Measurements from ENCODE around the gene WIPF2. TPM values are rescaled to one million over a fixed set of nuclear protein-coding genes. Genes with fewer than 3 reads are reported as not detected.

Gene WIPF2
- total RNA-seq, 4 donors from 2014 or later, result 4.9 to 34.3 (median 8.6) TPM

GRCh38 chr17:40316571-40317344, 97.7 kb downstream of the WIPF2 start:
- peak; percentile 82 to 83 for DNase-seq
- H3K36me3 ChIP-seq, result no peaks in the 10 kb centered on the region
- H3K9me3 ChIP-seq, result no peaks in the 10 kb centered on the region
- H3K4me1 ChIP-seq, result peaks cover 12 to 39% of the 10 kb centered on the region in 2 donors
- TF ChIP-seq POLR2A (IDR thresholded peaks at IDR 0.05) (peak; percentile 19 to 58), CTCF (IDR thresholded peaks at IDR 0.05) (peak in 3 of 4 experiments; percentile 2 to 9 (median 2))
- H3K27ac ChIP-seq, result peak overlapping the region; percentile 79 to 95
- peak overlapping the region; percentile 52 to 94 for H3K4me3 ChIP-seq
- H3K27me3 ChIP-seq, result no peaks in the 10 kb centered on the region
- intact Hi-C loops (cut with DNase I; ENCODE audit: low total_unique reads), result no loop called here

GRCh38 chr17:40317345-40317873, 98.3 kb downstream of the WIPF2 start:
- intact Hi-C loops (cut with DNase I; ENCODE audit: low total_unique reads), result no loop called here
- no peaks in the 10 kb centered on the region for H3K27me3 ChIP-seq
- H3K9me3 ChIP-seq, result no peaks in the 10 kb centered on the region
- DNase-seq, result peak; percentile 62 to 72
- TF ChIP-seq CTCF (IDR thresholded peaks at IDR 0.05) (peak; percentile 33 to 74 (median 39)), POLR2A (IDR thresholded peaks at IDR 0.05) (no peak)
- H3K4me3 ChIP-seq, result peak overlapping the region; percentile 52 to 94
- H3K4me1 ChIP-seq, result peaks cover 12 to 39% of the 10 kb centered on the region in 2 donors
- no peaks in the 10 kb centered on the region for H3K36me3 ChIP-seq
- H3K27ac ChIP-seq, result peak overlapping the region; percentile 79 to 95

GRCh38 chr17:40317880-40318829, 99.1 kb downstream of the WIPF2 start:
- intact Hi-C loops (cut with DNase I; ENCODE audit: low total_unique reads), result no loop called here
- peak; percentile 96 to 97 for DNase-seq
- TF ChIP-seq POLR2A (IDR thresholded peaks at IDR 0.05), result peak; percentile 78 to 90
- TF ChIP-seq CTCF (IDR thresholded peaks at IDR 0.05), result peak in 1 of 4 experiments; percentile 4
- Histone ChIP-seq H3K27ac (peak overlapping the region; percentile 83 to 95), H3K4me1 (peaks cover 17 to 46% of the 10 kb centered on the region in 2 donors), H3K4me3 (peak overlapping the region; percentile 52 to 94), H3K36me3 (no peaks in the 10 kb centered on the region), H3K27me3 (no peaks in the 10 kb centered on the region), H3K9me3 (no peaks in the 10 kb centered on the region)

- intact Hi-C loops (cut with DNase I; ENCODE audit: low total_unique reads), result no loop called here
- H3K4me1 ChIP-seq, result peaks cover 21 to 53% of the 10 kb centered on the region in 2 donors
- peak; percentile 41 to 45 for DNase-seq
Observed at GRCh38 chr17:40318830-40319391, 99.8 kb downstream of the WIPF2 start.

More at GRCh38 chr17:40318830-40319391, 99.8 kb downstream of the WIPF2 start:
- no peaks in the 10 kb centered on the region for H3K36me3 ChIP-seq
- no peak for TF ChIP-seq POLR2A (IDR thresholded peaks at IDR 0.05)
- TF ChIP-seq CTCF (IDR thresholded peaks at IDR 0.05), result peak in 3 of 4 experiments; percentile 15 to 35 (median 24)
- H3K9me3 ChIP-seq, result no peaks in the 10 kb centered on the region
- no peaks in the 10 kb centered on the region for H3K27me3 ChIP-seq
- H3K4me3 ChIP-seq, result peak overlapping the region; percentile 52 to 94
- H3K27ac ChIP-seq, result peak overlapping the region; percentile 83 to 95
